GM21447 (cell line): Measurements from ENCODE around the gene GRM1.
"Not testable (repeated sequence)": the region's sequence is repeated elsewhere in the genome, so short reads cannot be mapped to it uniquely, and the experiment has no call there.

ENCODE experiments used
- ATAC-seq: cut with Tn5 transposase; IDR thresholded peaks from one replicate; pipeline ENCODE4 v1.9.1; 2021; ENCODE audit not compliant: unreplicated experiment

GRM1 gene

GRCh38 chr6:146269482-146269881 lies 240.6 kb downstream of the GRM1 start:
- no peak for ATAC-seq

GRCh38 chr6:146271163-146271562 lies 242.3 kb downstream of the GRM1 start:
- not testable (repeated sequence) for ATAC-seq

DNA sequence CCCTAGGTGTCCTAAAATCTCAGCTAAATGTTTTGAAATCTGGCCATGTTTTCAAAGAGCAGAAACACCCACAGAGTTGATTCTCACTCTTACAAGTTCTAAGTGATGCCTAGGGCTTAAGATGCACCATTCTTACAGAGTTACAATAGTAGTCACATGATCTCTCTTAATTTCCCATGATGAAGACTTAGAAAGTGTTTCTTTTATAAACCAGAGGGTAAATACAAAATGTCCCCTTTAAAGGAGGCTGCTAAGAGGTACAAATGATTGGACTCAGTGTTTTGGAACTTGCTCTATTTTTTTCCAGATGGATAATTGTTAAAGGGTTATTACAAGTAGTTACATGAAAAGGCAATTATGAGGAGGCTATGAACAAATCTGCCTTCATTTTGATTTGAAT lies 244.6 kb downstream of the GRM1 start:
- no peak for ATAC-seq

GRCh38 chr6:146277142-146277541 lies 248.3 kb downstream of the GRM1 start:
- no peak for ATAC-seq

DNA sequence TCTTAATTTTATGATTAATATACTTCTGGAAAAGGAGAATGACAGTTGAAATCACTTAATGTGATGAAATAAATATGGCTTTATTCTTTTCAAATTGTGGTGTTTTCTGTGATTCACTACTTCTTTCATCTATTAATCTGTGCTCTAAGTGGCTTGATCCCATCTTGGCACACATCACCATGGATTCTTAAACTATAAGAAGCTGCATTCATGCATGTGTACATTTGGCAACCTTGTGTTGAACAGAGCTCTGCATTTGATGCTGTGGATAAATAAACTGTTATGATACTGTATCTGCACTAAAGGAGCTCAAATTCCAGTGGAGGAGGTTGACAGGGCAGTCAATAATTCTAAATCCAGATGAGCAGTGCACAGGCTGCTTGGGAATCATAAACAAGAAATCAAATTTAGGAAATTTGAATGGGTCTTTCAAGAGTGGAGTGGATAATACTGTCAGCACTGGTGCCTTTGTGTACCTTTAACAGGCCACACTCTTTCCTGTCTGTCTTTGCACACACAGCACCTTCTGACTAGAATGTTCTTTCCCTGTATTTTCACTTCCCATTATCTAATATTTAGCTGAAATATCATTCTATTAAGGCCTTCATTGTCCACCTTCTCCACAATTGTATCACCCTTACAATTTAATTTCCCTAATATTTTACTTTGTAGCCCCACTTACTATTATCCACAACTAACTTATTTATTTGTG lies 252.9 kb downstream of the GRM1 start:
- no peak for ATAC-seq

- ATAC-seq, result no peak
Measured at GRCh38 chr6:146282837-146283236, 254.0 kb downstream of the GRM1 start.

GRCh38 chr6:146284311-146284710 lies 255.4 kb downstream of the GRM1 start:
- no peak for ATAC-seq

DNA sequence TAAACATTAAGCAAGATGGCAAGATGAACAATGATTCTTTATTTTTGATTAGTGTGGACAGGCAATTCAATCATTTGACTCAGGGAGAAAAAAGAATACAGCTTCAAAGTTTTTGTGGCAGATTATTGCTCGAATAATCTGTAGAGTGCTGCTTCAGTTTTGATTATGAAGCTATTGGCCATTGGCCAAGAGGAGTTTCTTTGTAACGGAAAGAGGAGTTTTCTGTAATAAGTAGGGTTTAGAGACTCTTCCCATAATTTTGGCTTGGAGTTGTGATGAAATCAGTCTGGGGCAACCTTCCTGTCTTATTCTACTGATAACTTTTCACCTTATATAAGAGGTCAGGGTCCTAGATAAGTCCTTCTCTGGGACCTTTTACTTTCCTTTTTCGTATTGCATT lies 258.1 kb downstream of the GRM1 start:
- no peak for ATAC-seq

DNA sequence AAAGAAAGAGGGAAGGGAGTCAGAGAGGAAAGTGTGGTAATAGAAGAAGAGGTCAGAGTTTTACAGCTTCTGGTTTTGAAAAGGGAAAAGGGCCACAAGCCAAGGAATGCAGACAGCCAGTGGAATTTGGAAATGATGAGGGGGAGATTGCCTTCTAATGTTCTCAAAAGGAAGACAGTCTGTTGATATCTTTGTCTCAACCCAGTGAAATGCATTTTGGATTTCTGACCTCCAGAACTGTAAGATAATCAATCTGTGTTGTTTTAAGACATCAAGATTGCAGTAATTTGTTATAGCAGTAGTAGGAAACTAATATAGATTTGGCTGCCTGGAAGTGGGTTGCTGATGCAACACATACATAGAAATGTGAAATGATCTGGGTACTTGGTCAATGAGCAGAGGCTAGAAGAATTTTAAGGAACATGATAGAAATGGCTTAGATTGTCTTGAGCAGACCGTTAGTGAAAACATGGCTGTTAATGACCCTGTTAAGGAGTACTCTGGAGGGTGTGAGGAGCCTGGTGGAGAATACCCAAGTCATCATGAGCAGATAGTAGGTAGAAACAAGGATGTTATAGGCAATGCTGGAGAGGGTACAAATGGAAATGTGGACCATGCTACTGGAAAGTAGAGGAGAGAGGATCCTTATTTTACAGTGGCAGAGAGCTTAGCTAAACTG lies 259.0 kb downstream of the GRM1 start:
- no peak for ATAC-seq

DNA sequence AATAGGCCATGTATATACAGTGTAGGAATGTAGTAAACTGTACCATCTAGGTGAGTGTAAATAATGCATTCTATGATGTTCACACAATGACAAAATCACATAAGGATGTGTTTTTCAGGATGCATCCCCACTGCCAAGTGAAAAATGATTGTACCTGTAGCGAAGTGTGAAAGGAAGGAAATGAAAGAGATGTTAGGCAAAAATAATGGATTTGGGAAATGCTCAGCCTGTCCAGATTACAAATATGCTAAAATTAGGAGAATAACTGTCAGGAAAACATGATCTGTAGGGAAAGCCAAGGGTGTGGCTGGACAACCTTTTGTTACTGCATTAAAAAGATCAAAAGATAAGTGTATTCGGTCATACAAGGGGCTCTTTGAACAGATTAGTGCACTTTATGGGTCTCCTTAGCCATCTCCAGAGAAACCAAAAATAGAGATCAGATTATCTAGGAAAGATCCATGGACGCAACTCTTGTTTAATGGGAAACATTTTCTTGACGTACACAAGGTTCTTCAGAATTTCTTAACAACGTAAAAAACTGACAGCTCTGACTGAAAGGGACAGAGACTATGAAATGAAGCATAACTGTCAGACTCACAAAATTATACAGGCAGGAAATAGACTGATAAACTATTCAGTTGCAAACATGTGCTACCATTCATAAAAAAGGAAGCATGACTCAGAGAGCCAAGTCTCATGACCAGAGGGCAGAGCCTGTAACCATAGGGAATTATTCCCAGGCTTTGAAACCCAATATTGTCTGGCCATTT lies 261.1 kb downstream of the GRM1 start:
- ATAC-seq, result no peak

DNA sequence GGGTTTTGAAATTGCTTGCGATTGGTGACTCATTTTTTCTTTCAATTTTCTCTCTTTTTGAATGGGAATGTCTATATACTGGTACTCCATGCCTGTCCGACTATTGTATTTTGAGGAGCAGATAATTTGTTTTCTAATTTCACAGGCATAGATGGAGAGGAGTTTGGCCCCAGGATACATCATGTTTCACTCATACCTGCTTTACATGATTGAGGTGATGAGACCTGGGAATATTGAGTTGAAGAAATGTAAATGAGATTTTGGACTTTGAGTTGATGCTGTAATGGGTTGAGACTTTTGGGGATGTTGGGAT lies 261.7 kb downstream of the GRM1 start:
- ATAC-seq, result no peak

DNA sequence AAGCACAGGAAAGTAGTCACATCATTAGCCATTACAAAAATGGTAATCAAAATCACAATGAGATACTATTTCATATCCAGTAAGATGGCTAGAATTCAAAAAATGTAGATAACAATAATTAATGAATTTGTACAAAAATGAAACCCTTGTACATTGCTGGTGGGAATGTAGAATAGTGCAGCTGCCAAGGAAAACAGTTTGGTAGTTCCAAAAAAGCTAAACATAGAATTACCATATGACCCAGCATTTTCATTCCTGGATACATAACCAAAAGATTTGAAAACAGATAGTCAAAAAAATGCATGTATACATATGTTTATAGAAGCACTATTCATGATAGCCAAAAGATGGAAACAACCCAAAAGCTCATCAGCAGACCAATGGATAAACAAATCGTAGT lies 263.6 kb downstream of the GRM1 start:
- ATAC-seq, result no peak

DNA sequence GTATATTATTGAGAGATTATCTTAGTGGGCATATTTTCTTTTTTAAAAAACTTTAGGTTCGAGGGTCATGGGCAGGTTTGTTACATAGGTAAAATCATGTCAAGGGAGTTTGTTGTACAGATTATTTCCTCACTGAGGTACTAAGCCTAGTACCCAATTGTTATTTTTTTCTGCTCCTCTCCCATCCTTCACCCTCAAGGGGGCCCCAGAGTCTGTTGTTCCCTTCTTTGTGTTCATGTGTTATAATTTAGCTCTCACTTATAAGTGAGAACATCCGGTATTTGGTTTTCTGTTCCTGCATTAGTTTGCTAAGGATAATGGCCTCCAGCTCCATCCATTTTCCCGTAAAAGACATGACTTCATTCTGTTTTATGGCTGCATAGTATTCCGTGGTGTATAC lies 266.8 kb downstream of the GRM1 start:
- ATAC-seq, result no peak

- ATAC-seq, result no peak
Measured at GRCh38 chr6:146297815-146298214, 269.0 kb downstream of the GRM1 start.

DNA sequence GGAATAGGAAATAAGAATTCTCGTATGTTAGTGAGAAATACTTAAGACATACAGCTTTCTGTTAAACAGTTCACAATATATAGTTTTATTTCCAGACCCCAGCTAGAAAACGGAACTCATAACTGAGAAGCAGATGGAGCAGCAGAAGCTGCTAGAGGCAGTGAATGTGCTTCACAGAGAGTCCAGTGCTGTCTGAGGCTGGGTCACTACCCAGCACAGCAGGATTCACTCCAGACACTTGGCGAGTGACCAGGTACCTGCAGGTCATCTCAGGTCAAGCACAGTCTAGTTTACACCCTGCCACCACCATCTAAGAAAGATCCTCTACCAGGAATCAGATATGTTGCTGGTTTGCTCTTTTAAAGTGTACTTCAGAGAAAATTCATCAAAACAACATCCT lies 271.7 kb downstream of the GRM1 start:
- ATAC-seq, result no peak

DNA sequence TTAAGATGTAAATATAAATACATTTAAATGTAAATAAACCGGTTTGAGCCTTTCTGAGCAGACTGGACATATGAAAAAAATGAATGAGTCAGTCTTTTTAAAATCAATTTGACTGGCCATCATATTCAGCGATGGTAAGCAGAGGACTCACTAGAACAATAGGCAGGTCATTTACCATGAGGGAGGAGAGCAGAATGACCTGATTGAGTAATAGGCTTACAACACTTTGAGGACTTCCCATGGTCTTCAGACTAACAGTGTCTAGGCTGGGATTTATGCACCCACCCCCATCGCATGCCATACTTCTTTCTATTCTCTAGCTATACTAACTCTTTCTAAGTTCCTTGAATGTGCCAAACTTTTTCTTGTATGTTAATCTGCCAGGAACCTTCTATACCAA lies 272.9 kb downstream of the GRM1 start:
- no peak for ATAC-seq

- ATAC-seq, result no peak
Measured at GRCh38 chr6:146302994-146303393, 274.1 kb downstream of the GRM1 start.

DNA sequence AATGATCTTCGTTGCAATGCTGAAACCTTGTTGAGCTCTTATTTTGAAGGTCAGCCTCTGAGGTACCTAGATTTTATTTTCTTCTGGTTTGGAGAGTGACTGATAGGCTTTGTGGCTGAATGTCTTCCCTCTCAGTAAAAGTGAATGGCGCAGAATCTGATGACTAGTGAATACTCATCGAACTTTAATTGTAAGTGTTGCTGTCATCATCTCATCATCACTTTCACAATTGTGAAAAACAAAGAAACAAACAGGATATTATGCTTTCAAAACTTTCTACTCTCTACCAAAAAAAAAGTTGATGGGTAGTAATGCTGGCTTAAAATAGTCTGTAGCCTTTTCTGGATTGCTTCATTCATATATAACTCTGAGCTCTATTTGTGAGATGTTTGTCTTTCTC lies 275.3 kb downstream of the GRM1 start:
- no peak for ATAC-seq

DNA sequence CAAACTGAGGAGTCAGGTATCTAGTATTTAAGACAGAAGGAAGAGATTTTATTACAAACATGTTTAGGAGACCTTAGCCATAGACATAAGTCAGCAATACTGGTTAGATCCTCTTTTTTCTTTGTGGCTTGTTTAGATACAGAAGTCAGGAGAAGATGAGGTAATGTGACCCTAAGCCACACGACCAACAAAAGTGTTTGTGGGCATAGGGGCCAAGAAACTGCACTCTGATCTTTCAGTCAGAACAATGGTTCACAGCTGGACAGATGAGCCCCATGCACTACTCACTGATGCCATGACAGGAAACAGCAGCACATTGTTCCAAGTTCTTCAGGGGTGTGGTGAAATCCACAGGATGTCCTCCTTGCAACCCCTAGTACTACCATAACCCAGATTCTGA lies 276.2 kb downstream of the GRM1 start:
- ATAC-seq, result no peak

GRCh38 chr6:146305951-146306350 lies 277.1 kb downstream of the GRM1 start:
- no peak for ATAC-seq

DNA sequence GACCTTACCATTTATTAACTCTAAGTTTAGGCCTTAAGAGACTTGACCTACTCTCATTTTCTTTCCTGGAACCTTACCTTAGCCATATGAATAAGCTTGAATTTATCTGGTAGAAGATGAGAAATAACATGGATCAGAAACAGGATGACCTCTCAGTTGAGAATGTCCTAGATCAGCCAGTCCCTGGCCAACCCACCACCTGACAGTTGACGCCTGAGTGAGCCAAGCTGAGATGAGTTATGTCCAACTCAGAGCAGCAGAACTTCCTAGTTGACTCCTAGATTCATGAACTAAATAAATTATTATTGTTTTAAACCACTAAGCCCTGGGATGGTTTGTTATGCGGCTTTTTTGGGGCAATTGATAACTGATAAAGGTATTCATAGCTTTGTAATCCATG lies 281.8 kb downstream of the GRM1 start:
- no peak for ATAC-seq

DNA sequence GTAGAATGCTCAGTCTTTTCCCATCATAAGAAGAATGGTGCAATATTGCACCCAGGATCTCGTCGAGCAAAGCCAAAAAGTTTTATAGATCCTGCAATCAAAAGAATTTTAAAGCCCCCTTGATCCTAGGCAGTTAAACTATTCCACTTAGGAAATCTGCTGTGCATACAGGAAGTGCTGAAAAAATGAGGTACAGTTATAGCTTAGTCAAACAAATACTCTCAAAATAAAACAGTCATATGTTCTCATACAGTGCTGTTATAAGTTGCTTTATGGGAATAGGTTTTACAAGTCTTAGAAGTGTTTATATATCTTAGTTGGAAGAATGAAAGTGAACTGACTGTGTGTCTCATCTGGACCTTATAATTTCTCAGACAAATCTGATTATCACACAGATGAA lies 282.2 kb downstream of the GRM1 start:
- ATAC-seq, result no peak
